ENCODE results near the gene LNPEP. TPM values are rescaled to one million over a fixed set of nuclear protein-coding genes. Genes with fewer than 3 reads are reported as not detected.

LNPEP gene
- total RNA-seq, 4 donors from 2014 or later, result 28.9 to 64.4 (median 38.5) TPM

- no peak overlapping the region for H3K27ac ChIP-seq
- H3K4me1 ChIP-seq, result peaks cover 0 to 2% (median 0%) of the 10 kb centered on the region in 4 donors
- no peak overlapping the region for H3K4me3 ChIP-seq
- no peaks in the 10 kb centered on the region for H3K27me3 ChIP-seq
- H3K9me3 ChIP-seq, result no peaks in the 10 kb centered on the region
- peaks cover 0 to 83% (median 0%) of the 10 kb centered on the region in 3 donors for H3K36me3 ChIP-seq
- DNase-seq, result no peak
- TF ChIP-seq POLR2A (IDR thresholded peaks at IDR 0.05), result no peak
- TF ChIP-seq CTCF (IDR thresholded peaks at IDR 0.05), result no peak
Observed at GRCh38 chr5:96901841-96902240, 34.0 kb upstream of the LNPEP start.

- Histone ChIP-seq H3K4me3 (no peak overlapping the region), H3K4me1 (no peaks in the 10 kb centered on the region), H3K9me3 (no peaks in the 10 kb centered on the region), H3K27ac (no peak overlapping the region), H3K36me3 (peaks cover 0 to 83% (median 0%) of the 10 kb centered on the region in 3 donors), H3K27me3 (no peaks in the 10 kb centered on the region)
- TF ChIP-seq POLR2A (IDR thresholded peaks at IDR 0.05) (no peak), CTCF (IDR thresholded peaks at IDR 0.05) (no peak)
- no peak for DNase-seq
Observed at GRCh38 chr5:96902876-96903275, 33.0 kb upstream of the LNPEP start.

- H3K27ac ChIP-seq, result no peak overlapping the region
- H3K36me3 ChIP-seq, result peaks cover 0 to 83% (median 0%) of the 10 kb centered on the region in 3 donors
- DNase-seq, result no peak
- H3K4me3 ChIP-seq, result no peak overlapping the region
- H3K4me1 ChIP-seq, result no peaks in the 10 kb centered on the region
- H3K9me3 ChIP-seq, result no peaks in the 10 kb centered on the region
- no peaks in the 10 kb centered on the region for H3K27me3 ChIP-seq
- no peak for TF ChIP-seq CTCF (IDR thresholded peaks at IDR 0.05)
- no peak for TF ChIP-seq POLR2A (IDR thresholded peaks at IDR 0.05)
Observed at GRCh38 chr5:96903300-96903699, 32.6 kb upstream of the LNPEP start.

GRCh38 chr5:96904054-96904931, 31.6 kb upstream of the LNPEP start:
- H3K36me3 ChIP-seq, result peaks cover 0 to 87% (median 0%) of the 10 kb centered on the region in 3 donors
- no peak for TF ChIP-seq POLR2A (IDR thresholded peaks at IDR 0.05)
- no peak for TF ChIP-seq CTCF (IDR thresholded peaks at IDR 0.05)
- no peak overlapping the region for H3K27ac ChIP-seq
- no peaks in the 10 kb centered on the region for H3K4me1 ChIP-seq
- no peaks in the 10 kb centered on the region for H3K9me3 ChIP-seq
- no peak overlapping the region for H3K4me3 ChIP-seq
- H3K27me3 ChIP-seq, result no peaks in the 10 kb centered on the region
- DNase-seq, result no peak

- DNase-seq, result no peak
- Histone ChIP-seq H3K4me1 (no peaks in the 10 kb centered on the region), H3K4me3 (no peak overlapping the region), H3K27me3 (no peaks in the 10 kb centered on the region), H3K36me3 (peaks cover 0 to 87% (median 0%) of the 10 kb centered on the region in 3 donors), H3K9me3 (no peaks in the 10 kb centered on the region), H3K27ac (no peak overlapping the region)
- TF ChIP-seq CTCF (IDR thresholded peaks at IDR 0.05) (no peak), POLR2A (IDR thresholded peaks at IDR 0.05) (no peak)
Observed at GRCh38 chr5:96905864-96906263, 30.0 kb upstream of the LNPEP start.

All from Peyer's patch (tissue), 4 donors.